ENCODE data around the gene CYP4F8.
"Not testable (repeated sequence)": the region's sequence is repeated elsewhere in the genome, so short reads cannot be mapped to it uniquely, and the experiment has no call there.

CYP4F8 gene

GRCh38 chr19:15614507-15615379 is at the start of gene CYP4F8:
Gene CYP4F8 (plus strand): TSS chr19:15615218. CDS start chr19:15615617, 399 bp downstream.
- no peak for DNase-seq (ENCODE audit: low read depth in 2 of 2, low spot score in 1 of 2)

GRCh38 chr19:15570420-15570819 is 44.6 kb upstream of the CYP4F8 start:
- DNase-seq (ENCODE audit: low read depth in 2 of 2, low spot score in 1 of 2), result no peak

DNA sequence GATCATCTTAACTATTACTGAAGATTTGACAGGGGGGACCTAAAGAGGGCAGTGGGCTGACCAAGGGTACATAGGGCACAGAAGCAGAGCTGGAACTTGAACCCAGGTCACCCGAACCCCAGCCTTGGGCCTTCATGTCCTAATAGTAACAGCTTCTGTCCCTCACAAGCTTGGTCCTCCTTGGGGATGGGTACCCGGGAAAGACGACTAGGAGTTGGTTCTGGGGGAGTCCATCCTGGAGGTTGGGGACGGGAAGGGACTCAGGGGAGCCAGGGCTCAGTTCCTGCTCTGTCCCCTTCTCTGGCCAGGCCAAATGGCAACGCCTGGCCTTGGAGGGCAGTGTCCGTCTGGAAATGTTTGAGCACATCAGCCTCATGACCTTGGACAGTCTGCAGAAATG is 39.6 kb upstream of the CYP4F8 start:
- DNase-seq (ENCODE audit: low read depth in 2 of 2, low spot score in 1 of 2), result no peak

- no peak for DNase-seq (ENCODE audit: low read depth in 2 of 2, low spot score in 1 of 2)
Measured at GRCh38 chr19:15576526-15577156, 38.4 kb upstream of the CYP4F8 start.

DNA sequence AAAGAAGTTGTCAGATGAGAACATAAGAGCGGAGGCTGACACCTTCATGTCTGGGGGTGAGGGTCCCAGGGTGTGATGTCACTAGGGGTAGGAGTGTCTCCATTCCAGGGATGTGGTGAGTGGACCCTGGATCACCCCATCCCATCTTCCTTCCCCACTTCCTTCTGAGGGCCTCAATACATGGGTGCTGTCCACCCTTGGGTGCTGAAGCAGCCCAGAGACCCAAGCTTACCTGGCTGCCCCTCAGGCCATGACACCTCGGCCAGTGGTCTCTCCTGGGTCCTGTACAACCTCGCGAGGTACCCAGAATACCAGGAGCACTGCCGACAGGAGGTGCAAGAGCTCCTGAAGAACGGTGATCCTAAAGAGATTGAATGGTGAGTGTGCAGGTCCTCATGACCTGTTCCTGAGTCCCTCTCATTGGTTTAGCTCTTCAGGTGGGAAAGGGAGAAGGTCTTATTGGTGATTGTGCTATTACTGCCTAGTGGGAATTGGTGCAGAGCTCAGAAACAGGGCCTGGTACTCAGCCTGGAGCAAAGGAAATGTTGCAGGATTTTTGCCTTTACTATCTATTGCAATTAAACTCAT is 37.7 kb upstream of the CYP4F8 start:
- DNase-seq (ENCODE audit: low read depth in 2 of 2, low spot score in 1 of 2), result no peak

- no peak for DNase-seq (ENCODE audit: low read depth in 2 of 2, low spot score in 1 of 2)
Measured at GRCh38 chr19:15583346-15583745, 31.7 kb upstream of the CYP4F8 start.

DNA sequence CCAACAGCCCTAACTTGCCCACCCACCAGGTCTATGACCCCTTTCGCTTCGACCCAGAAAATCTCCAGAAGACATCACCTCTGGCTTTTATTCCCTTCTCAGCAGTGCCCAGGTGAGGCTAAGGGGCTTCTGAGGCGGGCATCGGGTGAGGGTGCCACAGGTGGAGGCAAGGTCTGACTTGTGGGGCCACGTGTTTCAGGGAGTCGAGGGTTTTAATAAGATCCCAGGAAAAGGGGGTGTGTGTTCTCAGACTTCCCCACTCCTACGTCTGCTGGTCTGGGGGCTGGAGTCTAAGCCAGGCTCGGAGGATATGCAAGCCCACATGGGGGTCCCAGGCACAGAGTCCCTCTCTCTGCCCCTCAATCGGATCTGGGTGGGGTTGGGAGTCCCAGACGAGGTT is 30.9 kb upstream of the CYP4F8 start:
- DNase-seq (ENCODE audit: low read depth in 2 of 2, low spot score in 1 of 2), result no peak

DNA sequence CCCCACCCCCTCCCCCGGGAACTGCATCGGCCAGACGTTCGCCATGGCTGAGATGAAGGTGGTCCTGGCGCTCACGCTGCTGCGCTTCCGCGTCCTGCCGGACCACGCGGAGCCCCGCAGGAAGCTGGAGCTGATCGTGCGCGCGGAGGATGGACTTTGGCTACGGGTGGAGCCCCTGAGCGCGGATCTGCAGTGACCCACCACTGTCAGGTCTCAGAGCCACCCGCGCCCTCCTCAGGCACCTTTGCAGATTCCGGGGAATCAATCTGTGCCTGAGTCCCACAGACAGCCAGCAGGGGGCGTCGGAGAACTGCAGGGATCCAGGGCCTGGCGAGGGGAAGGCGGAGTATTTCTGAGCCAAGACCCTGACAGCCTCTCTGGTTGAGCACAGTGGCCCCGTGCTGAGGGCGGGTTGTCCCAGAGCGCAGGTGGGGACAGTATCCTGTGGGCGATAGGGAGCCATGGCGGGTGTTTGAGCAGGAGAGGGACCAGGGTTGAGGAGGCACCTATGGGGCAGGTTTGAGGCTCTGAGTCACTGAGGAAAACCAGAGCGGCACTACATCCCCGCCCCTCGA is 30.4 kb upstream of the CYP4F8 start:
- peak; percentile 69 for DNase-seq (ENCODE audit: low read depth in 2 of 2, low spot score in 1 of 2)

DNA sequence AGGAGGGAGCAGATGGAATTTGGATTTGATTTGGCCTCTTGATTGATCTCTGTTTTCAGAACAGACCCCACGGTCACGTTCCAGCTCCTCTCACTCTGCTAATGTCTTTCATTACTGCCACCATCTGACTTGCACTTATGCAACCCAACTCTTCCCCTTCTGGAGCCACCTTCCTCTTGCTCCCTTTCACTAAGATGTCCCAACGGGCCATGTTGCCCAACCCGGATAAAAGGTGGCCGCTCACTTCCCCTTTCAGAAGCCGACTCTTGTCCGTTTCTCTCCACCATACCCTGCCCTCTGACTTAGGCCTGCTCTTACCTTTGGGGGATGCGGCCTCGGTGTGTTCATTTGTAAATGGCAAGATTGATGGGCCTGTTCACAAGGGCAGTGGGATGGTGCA is 27.4 kb upstream of the CYP4F8 start:
- no peak for DNase-seq (ENCODE audit: low read depth in 2 of 2, low spot score in 1 of 2)

GRCh38 chr19:15588265-15588664 is 26.8 kb upstream of the CYP4F8 start:
- no peak for DNase-seq (ENCODE audit: low read depth in 2 of 2, low spot score in 1 of 2)

- no peak for DNase-seq (ENCODE audit: low read depth in 2 of 2, low spot score in 1 of 2)
Measured at GRCh38 chr19:15589760-15590451, 25.1 kb upstream of the CYP4F8 start.

DNA sequence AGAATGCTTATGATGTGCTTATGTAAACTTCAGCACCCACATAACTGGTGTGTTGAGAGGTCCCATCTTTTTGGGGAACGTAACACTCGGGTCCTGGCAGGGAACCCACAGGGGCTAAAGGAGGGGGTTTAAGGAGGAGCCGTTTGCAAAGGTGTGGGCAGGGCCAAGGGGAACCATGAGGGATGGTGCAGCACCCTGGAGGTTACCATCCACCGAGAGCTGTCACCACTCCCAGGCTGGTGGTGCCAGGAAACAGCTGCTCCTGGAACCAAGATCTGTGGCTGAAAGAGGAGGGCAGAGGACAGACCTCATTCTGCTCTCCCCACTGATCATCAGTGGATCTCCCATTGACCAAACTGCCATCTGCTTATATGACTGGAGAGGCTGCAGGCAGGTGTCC is 23.2 kb upstream of the CYP4F8 start:
- no peak for DNase-seq (ENCODE audit: low read depth in 2 of 2, low spot score in 1 of 2)

DNA sequence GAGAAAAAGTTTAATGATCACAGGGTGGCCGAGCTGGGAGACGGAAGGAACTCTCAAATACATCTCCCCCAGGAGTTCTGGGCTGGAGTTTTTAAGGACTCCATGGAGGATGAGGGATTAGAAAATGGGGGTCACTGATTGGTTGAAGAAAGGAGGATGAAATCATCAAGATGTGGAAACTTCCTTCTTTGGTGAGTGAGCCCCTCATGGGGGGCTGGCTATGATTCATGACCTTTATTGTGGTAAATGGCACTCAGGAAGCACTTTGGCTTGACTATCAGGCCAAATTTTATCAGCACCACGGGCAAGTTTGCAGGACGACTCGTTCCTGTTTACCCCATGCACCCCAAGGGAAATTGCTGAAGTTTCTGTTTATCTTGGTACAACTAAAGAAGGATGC is 22.5 kb upstream of the CYP4F8 start:
- DNase-seq (ENCODE audit: low read depth in 2 of 2, low spot score in 1 of 2), result not testable (repeated sequence)

- not testable (repeated sequence) for DNase-seq (ENCODE audit: low read depth in 2 of 2, low spot score in 1 of 2)
Measured at GRCh38 chr19:15593766-15594165, 21.3 kb upstream of the CYP4F8 start.

DNA sequence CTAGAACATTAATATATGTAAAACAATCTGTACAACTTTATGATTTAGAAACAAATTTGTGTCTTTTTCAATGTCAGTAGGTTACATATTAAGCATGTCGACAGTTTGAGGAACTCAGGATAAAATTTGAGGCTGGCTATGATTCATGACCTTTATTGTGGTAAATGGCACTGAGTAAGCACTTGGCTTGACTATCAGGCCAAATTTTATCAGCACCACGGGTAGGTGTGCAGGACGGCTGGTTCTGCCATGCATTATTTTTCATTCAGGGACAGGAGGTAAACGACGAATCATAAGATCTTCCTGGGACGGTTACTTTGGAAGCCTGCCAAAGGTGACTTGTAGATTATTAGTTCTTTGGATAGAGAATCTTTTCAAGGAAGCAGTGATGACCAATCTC is 19.9 kb upstream of the CYP4F8 start:
- DNase-seq (ENCODE audit: low read depth in 2 of 2, low spot score in 1 of 2), result no peak

DNA sequence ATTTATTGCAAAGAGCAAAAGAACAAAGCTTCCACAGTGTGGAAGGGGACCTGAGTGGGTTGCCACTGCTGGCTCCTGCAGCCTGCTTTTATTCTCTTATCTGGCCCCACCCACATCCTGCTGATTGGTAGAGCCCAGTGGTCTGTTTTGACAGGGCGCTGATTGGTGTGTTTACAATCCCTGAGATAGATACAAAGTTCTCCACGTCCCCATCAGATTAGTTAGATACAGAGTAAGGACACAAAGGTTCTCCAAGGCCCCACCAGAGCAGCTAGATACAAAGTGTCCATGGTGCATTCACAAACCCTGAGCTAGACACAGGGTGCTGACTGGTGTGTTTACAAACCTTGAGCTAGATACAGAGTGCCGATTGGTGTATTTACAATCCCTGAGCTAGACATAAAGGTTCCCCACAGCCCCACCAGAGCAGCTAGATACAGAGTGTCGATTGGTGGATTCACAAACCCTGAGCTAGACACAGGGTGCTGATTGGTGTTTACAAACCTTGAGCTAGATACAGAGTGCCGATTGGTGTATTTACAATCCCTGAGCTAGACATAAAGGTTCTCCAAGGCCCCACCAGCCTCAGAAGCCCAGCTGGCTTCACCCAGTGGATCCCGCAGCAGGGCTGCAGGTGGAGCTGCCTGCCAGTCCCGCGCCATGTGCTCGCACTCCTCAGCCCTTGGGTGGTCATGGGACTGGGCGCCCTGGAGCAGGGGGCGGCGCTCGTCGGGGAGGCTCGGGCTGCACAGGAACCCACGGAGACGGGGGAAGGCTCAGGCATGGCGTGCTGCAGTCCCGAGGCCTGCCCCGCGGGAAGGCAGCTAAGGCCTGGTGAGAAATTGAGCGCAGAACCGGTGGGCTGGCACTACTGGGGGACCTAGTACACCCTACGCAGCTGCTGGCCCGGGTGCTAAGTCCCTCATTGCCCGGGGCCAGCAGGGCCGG is 6.8 kb upstream of the CYP4F8 start:
- DNase-seq (ENCODE audit: low read depth in 2 of 2, low spot score in 1 of 2), result not testable (repeated sequence)

- DNase-seq (ENCODE audit: low read depth in 2 of 2, low spot score in 1 of 2), result no peak
Measured at GRCh38 chr19:15609261-15609660, 5.8 kb upstream of the CYP4F8 start.

DNA sequence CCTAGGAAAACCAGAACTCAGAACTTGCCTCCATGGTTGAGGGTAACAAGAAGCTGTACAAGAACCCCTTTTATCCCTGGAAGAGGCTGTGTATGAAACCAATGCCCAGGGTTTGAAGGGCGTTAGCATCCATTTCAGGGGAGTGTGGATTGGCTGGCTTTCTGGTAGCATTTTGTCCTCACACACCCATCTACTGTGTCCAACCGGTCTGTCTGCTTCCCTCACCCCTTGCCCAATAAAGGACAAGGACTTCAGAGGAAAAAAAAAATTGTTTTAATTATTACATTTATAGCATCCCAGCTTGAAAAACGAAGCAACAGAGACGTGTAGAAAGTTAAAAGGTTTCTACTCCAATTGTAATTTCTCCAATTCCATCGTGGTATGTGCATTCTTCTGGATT is 2.7 kb upstream of the CYP4F8 start:
- DNase-seq (ENCODE audit: low read depth in 2 of 2, low spot score in 1 of 2), result no peak

- DNase-seq (ENCODE audit: low read depth in 2 of 2, low spot score in 1 of 2), result no peak
Measured at GRCh38 chr19:15613338-15613737, 1.7 kb upstream of the CYP4F8 start.

DNA sequence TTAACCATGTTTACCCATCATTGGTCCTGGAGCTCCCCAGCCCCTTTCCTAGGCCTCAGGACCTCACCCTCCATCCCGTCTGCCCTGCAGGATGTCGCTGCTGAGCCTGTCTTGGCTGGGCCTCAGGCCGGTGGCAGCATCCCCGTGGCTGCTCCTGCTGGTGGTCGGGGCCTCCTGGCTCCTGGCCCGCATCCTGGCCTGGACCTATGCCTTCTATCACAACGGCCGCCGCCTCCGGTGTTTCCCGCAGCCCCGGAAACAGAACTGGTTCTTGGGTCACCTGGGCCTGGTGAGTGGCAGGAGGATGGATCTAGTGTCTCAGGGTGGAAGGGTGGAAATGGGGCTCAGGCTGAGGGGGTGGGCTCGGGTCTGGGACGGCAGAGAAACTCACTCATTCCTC is 508 bp downstream of the CYP4F8 start:
- DNase-seq (ENCODE audit: low read depth in 2 of 2, low spot score in 1 of 2), result no peak
